HS-27A (cell line): ENCODE data around the gene ARHGEF38.
"Not testable (repeated sequence)": the region's sequence is repeated elsewhere in the genome, so short reads cannot be mapped to it uniquely, and the experiment has no call there.

ENCODE experiments used
- DNase-seq: peaks from one replicate; pipeline ENCODE4 v3.0.0-alpha.2; 2012; ENCODE audit warnings: low read depth, missing footprints

Gene ARHGEF38

GRCh38 chr4:105609819-105610218, 57.4 kb downstream of the ARHGEF38 start:
- DNase-seq, result not testable (repeated sequence)

GRCh38 chr4:105613306-105613705, 60.9 kb downstream of the ARHGEF38 start:
- no peak for DNase-seq

DNA sequence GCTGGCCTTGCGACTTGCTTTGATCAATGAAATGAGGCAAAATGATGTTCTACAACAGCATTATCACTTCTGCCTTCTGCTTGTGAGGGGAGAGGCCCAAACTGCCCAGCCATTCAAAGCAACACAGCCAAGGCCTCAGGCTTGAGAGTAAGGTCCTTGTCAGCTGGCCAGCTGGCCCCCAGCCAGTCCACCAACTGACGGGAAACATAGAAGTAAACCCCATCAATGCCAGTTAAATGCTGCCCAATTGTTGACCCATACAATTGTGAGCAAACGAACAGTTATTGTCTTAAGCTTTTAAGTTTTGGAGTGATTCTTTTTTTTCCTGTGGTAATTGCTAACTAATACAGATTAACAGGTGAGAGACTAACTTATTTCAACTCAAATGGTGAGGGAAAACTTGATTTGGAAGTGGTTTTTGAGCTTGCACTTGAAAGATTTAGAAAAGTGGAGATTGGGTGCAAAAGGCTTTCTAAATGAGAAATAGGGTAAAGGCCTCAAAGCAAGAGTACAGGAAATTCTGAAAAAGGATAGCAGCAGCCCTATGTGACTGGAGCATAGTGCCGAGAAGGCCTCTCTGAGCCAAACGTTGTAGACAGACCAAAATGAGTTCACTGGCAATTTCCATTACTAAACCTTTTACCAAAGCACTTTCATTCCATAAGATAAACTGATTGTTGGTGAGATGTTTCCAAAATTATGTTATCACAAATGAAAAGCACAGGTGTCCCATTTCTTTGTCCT, 66.9 kb downstream of the ARHGEF38 start:
- no peak for DNase-seq

DNA sequence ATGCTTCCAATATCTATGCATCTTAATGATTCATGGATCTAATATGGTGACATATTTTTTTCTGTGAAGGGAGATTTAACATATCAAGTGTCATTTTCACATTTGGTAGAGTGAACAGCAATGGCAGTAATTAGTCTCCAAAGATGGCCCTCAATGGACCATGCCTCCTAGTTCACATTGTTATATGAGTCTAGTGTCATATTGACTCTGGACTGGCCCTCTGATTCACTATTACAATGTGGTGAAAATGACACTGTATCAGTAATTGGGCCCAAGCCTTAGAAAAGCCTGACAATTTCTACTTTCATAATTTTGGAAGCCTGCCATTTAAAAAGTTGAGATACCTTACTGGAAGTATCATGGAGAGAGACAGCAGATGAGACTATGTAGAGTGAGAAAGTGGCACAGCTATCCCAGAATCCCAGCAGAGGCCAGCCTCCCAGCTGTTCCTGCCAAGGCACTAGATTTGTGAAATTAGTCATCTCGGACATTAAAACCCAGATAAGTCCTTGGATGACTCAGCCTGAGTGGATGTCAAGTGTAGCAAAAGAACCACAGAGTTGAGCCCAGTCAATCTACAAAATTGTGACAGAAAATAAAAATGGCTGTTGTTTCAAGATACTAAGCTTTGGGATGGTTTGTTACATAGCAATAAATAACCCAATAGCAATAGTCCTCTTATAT, 68.4 kb downstream of the ARHGEF38 start:
- DNase-seq, result peak; percentile 64

DNA sequence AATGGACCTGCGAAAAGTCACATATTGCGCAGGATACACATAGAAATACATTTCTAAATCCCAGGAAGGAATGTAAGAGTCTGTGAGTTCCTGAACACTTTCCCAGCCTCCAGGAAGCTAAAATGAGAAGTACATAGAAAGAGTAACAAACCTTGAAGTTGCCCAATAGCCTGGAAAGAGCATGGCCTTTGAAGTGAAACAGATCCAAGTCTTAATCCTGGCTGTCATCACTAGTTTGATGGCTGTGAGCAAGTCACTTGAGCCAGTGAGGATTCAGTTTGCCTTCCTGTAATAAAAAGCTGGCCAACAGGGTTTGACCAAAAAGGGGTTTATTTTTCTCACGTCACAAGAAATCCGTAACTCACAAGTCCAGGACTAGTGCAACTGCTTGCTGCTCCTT, 69.8 kb downstream of the ARHGEF38 start:
- no peak for DNase-seq

DNA sequence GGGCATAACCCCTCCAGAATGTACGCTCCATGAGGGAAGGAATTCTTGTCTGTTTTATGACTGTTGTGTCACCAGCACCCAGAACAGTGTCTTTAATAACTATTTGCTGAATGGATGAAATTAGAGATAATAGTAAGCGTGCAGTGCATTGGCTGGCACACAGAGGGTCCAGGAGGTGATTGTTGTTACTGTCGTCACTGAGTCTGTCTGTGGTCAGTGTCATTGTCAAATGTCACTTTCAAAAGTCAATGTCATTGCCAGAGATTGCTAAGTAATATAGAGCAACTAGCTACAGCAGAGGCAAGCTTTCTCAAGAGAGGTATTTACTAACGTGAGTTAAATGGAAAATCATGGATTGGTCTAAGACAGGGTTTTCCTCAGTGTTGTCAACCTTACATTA, 70.7 kb downstream of the ARHGEF38 start:
- DNase-seq, result no peak

DNA sequence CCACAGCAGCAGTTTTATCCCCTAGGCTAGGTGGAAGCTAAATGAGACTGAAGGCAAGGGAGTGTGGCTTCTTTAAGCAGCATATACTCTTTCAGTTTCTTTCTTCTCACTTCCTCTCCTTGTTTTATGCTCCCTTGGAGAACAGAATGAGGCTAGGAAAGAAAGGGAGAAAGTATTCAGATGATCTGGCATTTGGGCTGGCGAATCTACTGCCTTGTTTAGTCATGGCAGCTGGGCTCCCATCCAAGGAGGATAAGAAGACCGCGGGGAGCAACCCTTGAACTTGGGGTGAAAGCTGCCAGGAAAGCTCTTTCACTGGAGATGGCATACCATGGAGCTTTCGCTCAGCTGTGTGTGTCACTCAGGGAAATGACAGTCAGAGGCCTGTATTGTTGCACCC, 72.1 kb downstream of the ARHGEF38 start:
- peak; percentile 46 for DNase-seq

DNA sequence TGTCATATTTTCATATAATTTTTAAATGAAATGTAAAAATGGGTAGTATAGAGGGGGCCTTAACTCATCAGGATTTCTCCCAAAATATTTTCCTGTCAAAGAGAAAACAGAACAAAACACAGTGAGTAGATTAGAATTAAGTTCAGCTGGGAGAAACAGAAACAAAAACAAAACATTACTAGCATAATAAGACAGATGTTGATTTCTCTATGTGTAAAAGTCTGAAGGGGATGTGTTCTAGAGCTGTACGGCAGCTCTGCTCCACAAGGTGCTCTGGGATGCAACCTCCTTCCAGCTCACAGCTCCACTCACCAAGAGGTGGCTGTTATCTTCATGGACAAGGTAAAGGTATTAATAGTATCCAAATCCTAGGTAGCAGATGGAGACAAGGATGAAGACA, 72.8 kb downstream of the ARHGEF38 start:
- DNase-seq, result no peak

GRCh38 chr4:105626846-105627245, 74.4 kb downstream of the ARHGEF38 start:
- no peak for DNase-seq

DNA sequence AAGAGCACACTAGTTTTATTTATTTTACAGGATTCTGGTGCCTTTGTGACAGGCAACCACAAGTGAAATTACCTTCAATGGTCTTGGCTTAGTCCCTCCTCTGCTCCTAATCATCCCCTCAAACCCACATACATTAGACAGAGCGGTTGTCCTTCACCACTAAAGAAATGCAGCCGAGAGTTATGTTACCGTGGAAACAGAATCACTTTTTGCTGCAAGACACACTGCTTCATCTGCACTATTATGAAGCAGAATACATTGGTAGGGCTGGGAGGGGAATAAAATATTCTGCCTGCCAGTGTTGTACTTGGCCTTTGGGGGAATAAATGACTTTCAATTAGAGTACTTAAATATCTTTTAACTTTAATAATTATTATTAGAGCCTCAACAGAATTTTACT, 75.2 kb downstream of the ARHGEF38 start:
- no peak for DNase-seq

DNA sequence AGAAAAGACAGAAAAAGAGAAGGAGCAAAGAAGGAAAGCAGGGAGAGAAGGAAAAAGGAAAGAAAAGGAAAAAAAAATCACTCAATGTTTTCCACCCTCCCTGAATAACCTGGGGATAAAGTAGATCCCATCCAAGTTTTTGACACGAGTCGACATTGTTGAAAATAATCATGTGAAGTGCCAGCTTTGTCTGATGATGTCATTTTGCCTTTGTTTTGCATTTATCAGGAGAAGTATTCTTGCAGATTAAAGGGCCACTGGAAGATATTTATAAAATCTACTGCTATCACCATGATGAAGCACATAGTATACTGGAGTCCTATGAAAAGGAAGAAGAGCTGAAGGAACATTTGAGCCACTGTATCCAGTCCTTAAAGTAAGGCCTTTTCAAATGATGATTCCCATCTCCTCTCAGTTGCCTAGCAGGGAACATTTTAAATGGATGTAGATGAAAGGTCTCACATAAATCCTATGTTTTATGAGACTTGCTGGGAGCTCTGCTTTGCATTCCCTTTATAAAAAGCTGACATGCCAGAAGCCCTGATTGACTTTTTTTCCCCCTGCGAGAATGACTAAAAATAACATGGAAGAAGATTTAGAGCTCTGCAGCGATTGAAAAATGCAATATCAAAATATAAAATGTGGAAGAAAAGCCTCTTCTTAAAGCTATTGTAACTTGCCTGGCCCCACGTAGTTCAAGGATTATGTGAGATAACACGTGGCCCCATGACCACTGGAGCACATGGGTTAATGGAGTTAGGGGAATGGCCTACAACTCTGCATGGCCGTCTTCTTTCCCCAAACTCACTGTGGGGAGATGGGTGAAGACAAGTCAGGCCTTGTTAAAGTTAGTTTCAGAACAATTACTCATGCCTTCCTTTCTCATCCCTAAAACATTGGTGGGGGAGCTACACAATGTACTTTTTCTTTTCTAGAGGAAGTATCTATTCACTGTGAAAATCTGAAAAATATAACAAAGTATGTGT, 78.5 kb downstream of the ARHGEF38 start:
- DNase-seq, result no peak

DNA sequence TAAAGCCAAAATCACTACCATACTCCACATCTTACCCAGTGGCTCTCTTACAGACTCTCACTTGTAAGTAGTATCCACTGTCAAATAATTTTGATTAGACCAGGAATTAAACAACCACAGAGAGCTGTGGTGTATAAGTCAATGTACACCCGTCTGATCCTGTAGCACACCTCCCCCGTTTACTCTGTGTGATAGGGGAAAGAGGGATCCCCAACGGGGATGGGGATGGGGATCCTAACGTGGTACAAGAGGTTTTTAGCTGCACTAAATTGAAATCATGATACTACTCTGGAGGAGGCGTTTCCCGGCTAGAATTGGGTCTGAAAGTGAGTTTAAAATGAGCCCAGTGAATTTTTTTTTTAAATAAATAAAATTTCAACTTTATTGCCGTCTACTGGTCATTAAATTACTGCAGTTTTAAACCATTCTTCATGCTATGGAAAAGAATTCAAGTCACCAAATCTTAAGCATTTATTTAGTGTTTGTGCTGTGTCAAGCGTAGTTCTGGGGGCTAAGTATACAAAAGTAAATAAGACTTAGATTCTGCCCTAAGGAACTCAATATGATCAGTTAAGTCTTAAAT, 79.5 kb downstream of the ARHGEF38 start:
- DNase-seq, result no peak

GRCh38 chr4:105632599-105632998, 80.2 kb downstream of the ARHGEF38 start:
- DNase-seq, result no peak

GRCh38 chr4:105633241-105633640, 80.8 kb downstream of the ARHGEF38 start:
- DNase-seq, result no peak

- DNase-seq, result no peak
Observed at GRCh38 chr4:105634402-105635080, 82.1 kb downstream of the ARHGEF38 start.

GRCh38 chr4:105637408-105638176, 85.2 kb downstream of the ARHGEF38 start:
- DNase-seq, result no peak

GRCh38 chr4:105641845-105642244, 89.4 kb downstream of the ARHGEF38 start:
- DNase-seq, result no peak

DNA sequence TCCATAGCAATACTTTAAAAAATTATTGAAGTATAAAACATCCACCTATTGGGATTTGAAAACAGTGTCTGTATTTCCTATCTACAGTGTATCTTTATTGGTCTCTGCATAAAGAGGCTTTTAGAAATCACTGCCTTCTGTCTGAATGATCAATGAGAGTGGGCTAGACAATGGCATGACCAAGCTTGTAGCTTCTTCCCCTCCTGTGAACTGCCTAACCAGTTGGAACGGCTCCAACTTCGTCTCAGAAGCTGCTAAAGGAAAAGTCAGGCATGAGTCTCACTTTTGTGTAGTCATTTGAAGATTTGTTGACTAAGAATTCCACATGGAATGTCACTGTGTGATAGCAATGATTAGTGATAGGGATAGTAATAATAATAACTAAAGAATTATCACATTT, 91.8 kb downstream of the ARHGEF38 start:
- no peak for DNase-seq

DNA sequence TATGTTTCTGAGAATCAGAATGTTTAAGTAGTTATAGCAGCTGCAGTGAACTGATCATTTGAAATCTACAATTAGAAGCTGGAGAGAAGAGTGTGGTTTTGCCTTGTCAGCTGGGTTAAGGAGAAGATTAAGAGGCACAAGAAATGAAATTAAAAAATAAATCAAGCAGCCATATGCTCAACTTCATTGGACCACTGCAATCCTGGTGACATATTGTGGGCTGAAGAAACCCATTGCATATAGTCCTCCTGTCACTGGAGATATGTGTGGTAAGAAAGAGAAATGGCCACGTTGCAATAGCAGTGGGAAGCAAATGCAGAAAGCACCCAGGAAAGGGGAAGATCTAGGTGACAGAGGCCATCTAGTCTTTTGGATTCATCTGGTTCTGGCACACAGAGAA, 93.0 kb downstream of the ARHGEF38 start:
- DNase-seq, result no peak

- no peak for DNase-seq
Observed at GRCh38 chr4:105650190-105650589, 97.8 kb downstream of the ARHGEF38 start.

DNA sequence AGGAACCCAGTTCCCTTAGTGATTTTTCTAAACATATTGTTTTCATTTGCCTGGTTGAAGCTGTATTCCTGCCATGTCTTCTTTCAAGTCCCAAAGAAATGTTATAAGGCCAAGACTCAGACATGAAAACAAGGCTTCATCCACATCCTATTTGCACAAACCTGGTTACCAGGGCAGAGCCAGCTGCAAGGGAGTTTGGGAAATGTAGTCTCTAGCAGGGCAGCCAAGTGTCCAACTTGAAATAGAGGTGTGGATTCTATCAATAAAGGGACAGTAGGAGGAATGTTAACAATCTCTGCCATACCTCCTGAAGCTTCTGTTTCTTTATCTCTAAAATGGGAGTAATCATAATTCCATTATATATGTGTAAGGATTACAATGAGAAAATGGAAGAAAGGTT, 99.5 kb downstream of the ARHGEF38 start:
- no peak for DNase-seq
